Smooth muscle cell (in vitro differentiated cells): ENCODE measurements around the gene ATP5MC2. TPM values are rescaled to one million over a fixed set of nuclear protein-coding genes. Genes with fewer than 3 reads are reported as not detected.
"Not testable (repeated sequence)": the region's sequence is repeated elsewhere in the genome, so short reads cannot be mapped to it uniquely, and the experiment has no call there.

Source experiments
- DNase-seq: peaks from one replicate; lab custom pipeline; 2025; ENCODE audit not compliant: unreplicated experiment; lab: John Stamatoyannopoulos, UW
- H2AFZ ChIP-seq: fragments of 200-600 bp; sonication (generic); 2 replicates; pipeline ENCODE4 v1.6.0; 2016; ENCODE audit warnings: antibody characterized with exemption, low read depth, mild to moderate bottlenecking
- H3F3A ChIP-seq: fragments of 200-600 bp; sonication (generic); 2 replicates; pipeline ENCODE4 v1.6.0; 2017; ENCODE audit warnings: antibody characterized with exemption, low read depth
- H3K27ac ChIP-seq: fragments of 200-600 bp; sonication (generic); 2 replicates; pipeline ENCODE4 v1.5.1; 2016; ENCODE audit warnings: low read depth, mild to moderate bottlenecking
- H3K27me3 ChIP-seq: fragments of 200-600 bp; sonication (generic); 2 replicates; pipeline ENCODE4 v1.6.1; 2016; ENCODE audit warnings: low read depth, mild to moderate bottlenecking
- H3K36me3 ChIP-seq: fragments of 200-600 bp; sonication (generic); 2 replicates; pipeline ENCODE4 v1.5.1; 2016; ENCODE audit warnings: low read depth
- H3K4me1 ChIP-seq: fragments of 200-600 bp; sonication (generic); 2 replicates; pipeline ENCODE4 v1.5.1; 2016; ENCODE audit warnings: low read depth
- H3K4me2 ChIP-seq: fragments of 200-600 bp; sonication (generic); 2 replicates; pipeline ENCODE4 v1.6.0; 2016; ENCODE audit warnings: mild to moderate bottlenecking
- H3K4me3 ChIP-seq: fragments of 200-600 bp; sonication (generic); 2 replicates; pipeline ENCODE4 v1.5.1; 2016; ENCODE audit warnings: mild to moderate bottlenecking
- H3K79me2 ChIP-seq: fragments of 200-600 bp; sonication (generic); 2 replicates; pipeline ENCODE4 v1.6.0; 2016; ENCODE audit warnings: low read depth, mild to moderate bottlenecking
- H3K9ac ChIP-seq: fragments of 200-600 bp; sonication (generic); 2 replicates; pipeline ENCODE4 v1.6.0; 2016; ENCODE audit warnings: low read depth
- H3K9me3 ChIP-seq: fragments of 200-600 bp; sonication (generic); replicated peaks from 2 replicates; pipeline ENCODE4 v1.5.1; 2016; ENCODE audit warnings: low read depth
- H4K20me1 ChIP-seq: fragments of 200-600 bp; sonication (generic); 2 replicates; pipeline ENCODE4 v1.6.0; 2016; ENCODE audit warnings: low read depth
- WGBS: methylation state at CpG from one replicate; pipeline ENCODE4 v1.1.7; 2016; ENCODE audit warnings: low lambda C conversion rate; 5-methylcytosine and 5-hydroxymethylcytosine counted together
- polyA plus RNA-seq: library from polyadenylated mRNA; unstranded; fragments of >200 nt; fragmentation: Nextera tagmentation; extraction: Ambion mirVana; gene quantifications from 2 replicates; pipeline ENCODE4 v1.2.1, GENCODE V29; 2016
- total RNA-seq: library from RNA; depleted of rRNA; stranded (reverse); fragments of >200 nt; gene quantifications from 2 replicates; pipeline ENCODE4 v1.2.3, GENCODE V29; 2014
- TF ChIP-seq, protein P1 (sequence below): fragments of 200-600 bp; sonication (generic); IDR thresholded peaks from 2 replicates; pipeline ENCODE4 v1.5.1; 2017; ENCODE audit warnings: borderline replicate concordance, mild to moderate bottlenecking, antibody characterized with exemption; ENCODE audit not compliant: insufficient read depth, poor library complexity, severe bottlenecking

ATP5MC2 gene
- total and polyA plus RNA-seq, 2 experiments from 2014 or later = 261 to 320 TPM

DNA sequence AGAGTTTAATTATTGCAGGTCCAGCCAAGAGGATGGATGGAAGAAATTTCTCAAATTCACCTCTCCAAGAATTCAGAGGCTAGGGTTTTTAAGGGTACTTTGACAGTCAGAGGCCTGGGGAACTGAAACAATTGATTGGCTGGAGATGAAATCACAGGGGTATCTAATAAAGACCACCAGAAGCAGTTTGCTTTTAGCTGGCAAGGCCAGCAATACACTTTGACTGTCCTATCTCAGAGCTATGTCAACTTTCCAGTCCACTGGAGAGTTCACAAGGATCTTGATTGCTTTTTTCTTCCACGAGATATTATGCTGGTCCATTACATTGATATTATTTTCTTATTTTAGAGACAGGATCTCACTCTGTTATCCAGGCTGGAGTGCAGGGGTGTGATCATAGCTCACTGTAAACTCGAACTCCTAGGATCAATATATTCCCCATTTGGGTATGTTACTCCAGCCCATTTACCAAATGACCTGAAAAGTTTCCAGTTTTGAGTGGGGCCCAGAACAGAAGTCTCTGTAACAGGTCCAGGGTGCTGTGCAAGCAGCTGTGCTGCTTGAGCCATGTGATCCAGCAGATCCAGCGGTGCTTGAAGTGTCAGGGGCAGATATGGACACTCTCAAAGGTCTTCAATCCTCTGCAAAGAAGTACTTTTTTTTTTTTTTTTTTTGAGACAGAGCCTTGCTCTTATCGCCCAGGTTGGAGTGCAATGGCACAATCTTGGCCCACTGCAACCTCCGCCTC, 32.5 kb downstream of the ATP5MC2 start:
- no peak overlapping the region for H2AFZ ChIP-seq
- no peak overlapping the region for H3K9ac ChIP-seq
- H3K4me1 ChIP-seq = no peaks in the 10 kb centered on the region
- no peaks in the 10 kb centered on the region for H4K20me1 ChIP-seq
- H3K27ac ChIP-seq = no peak overlapping the region
- no peaks in the 10 kb centered on the region for H3K36me3 ChIP-seq
- H3K79me2 ChIP-seq = no peaks in the 10 kb centered on the region
- H3K9me3 ChIP-seq = no peaks in the 10 kb centered on the region
- TF ChIP-seq, protein P1, sequence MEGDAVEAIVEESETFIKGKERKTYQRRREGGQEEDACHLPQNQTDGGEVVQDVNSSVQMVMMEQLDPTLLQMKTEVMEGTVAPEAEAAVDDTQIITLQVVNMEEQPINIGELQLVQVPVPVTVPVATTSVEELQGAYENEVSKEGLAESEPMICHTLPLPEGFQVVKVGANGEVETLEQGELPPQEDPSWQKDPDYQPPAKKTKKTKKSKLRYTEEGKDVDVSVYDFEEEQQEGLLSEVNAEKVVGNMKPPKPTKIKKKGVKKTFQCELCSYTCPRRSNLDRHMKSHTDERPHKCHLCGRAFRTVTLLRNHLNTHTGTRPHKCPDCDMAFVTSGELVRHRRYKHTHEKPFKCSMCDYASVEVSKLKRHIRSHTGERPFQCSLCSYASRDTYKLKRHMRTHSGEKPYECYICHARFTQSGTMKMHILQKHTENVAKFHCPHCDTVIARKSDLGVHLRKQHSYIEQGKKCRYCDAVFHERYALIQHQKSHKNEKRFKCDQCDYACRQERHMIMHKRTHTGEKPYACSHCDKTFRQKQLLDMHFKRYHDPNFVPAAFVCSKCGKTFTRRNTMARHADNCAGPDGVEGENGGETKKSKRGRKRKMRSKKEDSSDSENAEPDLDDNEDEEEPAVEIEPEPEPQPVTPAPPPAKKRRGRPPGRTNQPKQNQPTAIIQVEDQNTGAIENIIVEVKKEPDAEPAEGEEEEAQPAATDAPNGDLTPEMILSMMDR = no peak
- H3K4me3 ChIP-seq = no peak overlapping the region
- H3K27me3 ChIP-seq = no peaks in the 10 kb centered on the region
- DNase-seq = no peak
- WGBS = 85% methylated on average over 5 of the region's 5 CpGs
- H3K4me2 ChIP-seq = no peak overlapping the region
- no peaks in the 10 kb centered on the region for H3F3A ChIP-seq

DNA sequence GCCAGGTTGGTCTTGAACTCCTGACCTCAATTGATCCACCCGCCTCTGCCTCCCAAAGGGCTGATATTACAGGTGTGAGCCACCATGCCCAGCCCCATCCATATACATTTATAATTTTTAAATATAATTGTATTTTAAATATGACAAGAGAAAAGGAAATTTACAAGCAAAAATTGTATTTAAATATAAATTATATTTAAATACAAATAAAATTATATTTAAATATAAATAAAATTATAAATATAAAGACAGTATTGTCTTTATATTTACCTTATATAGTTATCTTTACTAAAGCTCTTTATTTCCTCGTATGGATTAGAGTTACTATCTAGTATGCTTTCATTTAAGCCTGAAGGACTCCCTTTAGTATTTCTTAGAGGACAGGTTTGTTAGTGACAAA, 37.8 kb downstream of the ATP5MC2 start:
- Histone ChIP-seq H2AFZ (no peak overlapping the region), H3F3A (no peaks in the 10 kb centered on the region), H3K79me2 (no peaks in the 10 kb centered on the region), H3K9ac (no peak overlapping the region), H3K36me3 (no peaks in the 10 kb centered on the region), H3K4me3 (no peak overlapping the region), H3K4me2 (no peak overlapping the region), H3K4me1 (no peaks in the 10 kb centered on the region), H4K20me1 (no peaks in the 10 kb centered on the region), H3K9me3 (no peaks in the 10 kb centered on the region), H3K27ac (no peak overlapping the region), H3K27me3 (no peaks in the 10 kb centered on the region)
- TF ChIP-seq, protein P1 = no peak
- no peak for DNase-seq
- WGBS = 97% methylated on average over 2 of the region's 2 CpGs

DNA sequence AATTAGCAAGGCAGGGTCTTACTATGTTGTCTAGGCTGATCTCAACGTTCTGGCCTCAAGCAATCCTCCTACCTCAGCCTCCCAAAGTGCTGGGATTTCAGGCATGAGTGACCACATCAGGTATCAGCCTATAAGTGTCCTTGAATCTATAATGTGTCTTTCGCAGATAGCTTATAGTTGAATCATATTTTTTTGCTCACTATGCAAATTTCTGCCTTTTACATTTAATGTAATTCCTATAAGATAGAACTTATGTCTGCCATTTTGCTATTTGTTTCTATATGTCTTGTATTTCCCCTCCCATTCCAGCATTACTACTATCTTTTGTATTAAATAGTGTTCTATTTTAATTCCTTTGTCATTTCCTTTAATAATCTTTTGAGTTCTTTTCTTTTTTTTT, 39.2 kb downstream of the ATP5MC2 start:
- Histone ChIP-seq H3K27ac (no peak overlapping the region), H3F3A (no peaks in the 10 kb centered on the region)
- 50% methylated on average over 2 of the region's 2 CpGs for WGBS

DNA sequence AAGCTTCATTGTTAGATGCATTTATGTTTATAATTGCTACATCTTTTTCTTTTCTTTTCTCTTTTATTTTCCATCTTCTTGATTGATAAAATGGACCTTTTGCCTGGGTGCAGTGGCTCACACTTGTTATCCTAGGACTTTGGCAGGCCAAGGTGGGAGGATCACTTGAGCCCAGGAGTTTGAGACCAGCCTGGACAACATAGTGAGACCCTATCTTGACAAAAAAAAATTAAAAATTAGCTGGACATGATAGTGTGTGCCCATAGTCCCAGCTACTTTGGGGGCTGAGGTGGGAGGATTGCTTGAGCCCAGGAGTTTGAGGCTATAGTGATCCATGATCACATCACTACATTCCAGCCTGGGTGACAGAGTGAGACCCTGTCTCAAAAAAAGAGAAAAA, 40.2 kb downstream of the ATP5MC2 start:
- not testable (repeated sequence) for H3K79me2 ChIP-seq, DNase-seq, H3K4me3 ChIP-seq, H3K9me3 ChIP-seq, H3K27ac ChIP-seq, H3K27me3 ChIP-seq, H3K4me2 ChIP-seq, H2AFZ ChIP-seq, H3F3A ChIP-seq, H3K36me3 ChIP-seq, H3K9ac ChIP-seq, H4K20me1 ChIP-seq, H3K4me1 ChIP-seq

More for the DNA sequence above, 39.2 kb downstream of the ATP5MC2 start:
- TF ChIP-seq, protein P1 = no peak
- Histone ChIP-seq H3K9ac (no peak overlapping the region), H3K4me1 (no peaks in the 10 kb centered on the region), H2AFZ (no peak overlapping the region), H3K27me3 (no peaks in the 10 kb centered on the region), H3K79me2 (no peaks in the 10 kb centered on the region), H3K36me3 (no peaks in the 10 kb centered on the region), H3K9me3 (no peaks in the 10 kb centered on the region), H4K20me1 (no peaks in the 10 kb centered on the region), H3K4me2 (no peak overlapping the region), H3K4me3 (no peak overlapping the region)
- no peak for DNase-seq
